Colonic mucosa (tissue), 4 donors: Measurements from ENCODE around the gene SPATS2L. TPM values are rescaled to one million over a fixed set of nuclear protein-coding genes. Genes with fewer than 3 reads are reported as not detected.

Experiments used
- DNase-seq: peaks from one replicate; pipeline ENCODE4 v3.0.0-alpha.2; 2020
- H3K27ac ChIP-seq: fragments of 200-600 bp; one replicate; pipeline ENCODE4 v1.8.0; 2021
- H3K27me3 ChIP-seq: fragments of 200-600 bp; one replicate; pipeline ENCODE4 v1.8.0; 2021
- H3K36me3 ChIP-seq: fragments of 200-600 bp; one replicate; pipeline ENCODE4 v1.8.0; 2021
- H3K4me1 ChIP-seq: fragments of 200-600 bp; one replicate; pipeline ENCODE4 v1.8.0; 2021; ENCODE audit warnings: mild to moderate bottlenecking
- H3K4me3 ChIP-seq: fragments of 200-600 bp; one replicate; pipeline ENCODE4 v1.8.0; 2021
- H3K9ac ChIP-seq, 2 donors: one replicate each; pipeline ENCODE4 v1.7.0; 2013; ENCODE audit warnings: control low read depth in 2 of 2, low read depth in 2 of 2, low read length in 2 of 2
- H3K9me3 ChIP-seq: fragments of 200-600 bp; one replicate; pipeline ENCODE4 v1.8.0; 2021
- CTCF ChIP-seq: fragments of 200-600 bp; IDR thresholded peaks from one replicate; pipeline ENCODE4 v1.8.0; 2022; ENCODE audit warnings: antibody characterized with exemption, mild to moderate bottlenecking
- intact Hi-C: fragments of 100-400 bp; cut with DNase I; formaldehyde crosslinking; loops from one replicate; pipeline ENCODE4 v1.14.1; 2022
- total RNA-seq, 2 donors: library from RNA; stranded (reverse); fragmentation: NEBNext Ultra II Directional in 1 of 2; extraction: Animal tissue kit (Norgen Biotek cat#: 25700) in 1 of 2; gene quantifications; one replicate each; pipeline ENCODE4 v1.2.1, GENCODE V29; 2021
- donor health status: healthy.
- donor health status: DM: no; HTN: no; CAD: no.
- donor health status: DM: no; HTN: no; CAD: no.

The SPATS2L gene
- total RNA-seq, 2 donors from 2014 or later: 151 to 187 TPM

- Histone ChIP-seq H3K4me1 (no peaks in the 10 kb centered on the region), H3K27me3 (no peaks in the 10 kb centered on the region), H3K9ac (no peak overlapping the region), H3K9me3 (no peaks in the 10 kb centered on the region), H3K4me3 (no peak overlapping the region), H3K27ac (no peak overlapping the region), H3K36me3 (no peaks in the 10 kb centered on the region)
- intact Hi-C loops: no loop called here
- no peak for DNase-seq
- TF ChIP-seq CTCF: no peak
Measured at GRCh38 chr2:200492656-200493055, 186.2 kb downstream of the SPATS2L start.

- H3K4me1 ChIP-seq: no peaks in the 10 kb centered on the region
- H3K4me3 ChIP-seq: no peak overlapping the region
- no peaks in the 10 kb centered on the region for H3K9me3 ChIP-seq
- no peak for DNase-seq
- no peaks in the 10 kb centered on the region for H3K27me3 ChIP-seq
- H3K27ac ChIP-seq: no peak overlapping the region
- TF ChIP-seq CTCF: no peak
- H3K9ac ChIP-seq: no peak overlapping the region
- intact Hi-C loops: no loop called here
- H3K36me3 ChIP-seq: no peaks in the 10 kb centered on the region
Measured at GRCh38 chr2:200494048-200494447, 187.6 kb downstream of the SPATS2L start.

GRCh38 chr2:200496696-200497095 is 190.2 kb downstream of the SPATS2L start:
- no peak overlapping the region for H3K27ac ChIP-seq
- H3K4me3 ChIP-seq: no peak overlapping the region
- TF ChIP-seq CTCF: no peak
- no peaks in the 10 kb centered on the region for H3K9me3 ChIP-seq
- DNase-seq: no peak
- intact Hi-C loops: no loop called here
- no peaks in the 10 kb centered on the region for H3K4me1 ChIP-seq
- no peaks in the 10 kb centered on the region for H3K27me3 ChIP-seq
- H3K36me3 ChIP-seq: no peaks in the 10 kb centered on the region
- no peak overlapping the region for H3K9ac ChIP-seq

- no peak for DNase-seq
- H3K4me3 ChIP-seq: no peak overlapping the region
- intact Hi-C loops: no loop called here
- H3K27me3 ChIP-seq: no peaks in the 10 kb centered on the region
- no peaks in the 10 kb centered on the region for H3K4me1 ChIP-seq
- H3K36me3 ChIP-seq: no peaks in the 10 kb centered on the region
- no peak overlapping the region for H3K27ac ChIP-seq
- H3K9ac ChIP-seq: no peak overlapping the region
- no peaks in the 10 kb centered on the region for H3K9me3 ChIP-seq
- TF ChIP-seq CTCF: no peak
Measured at GRCh38 chr2:200498402-200499162, 192.1 kb downstream of the SPATS2L start.

- intact Hi-C loops: no loop called here
- DNase-seq: no peak
- H3K4me1 ChIP-seq: no peaks in the 10 kb centered on the region
- H3K27me3 ChIP-seq: no peaks in the 10 kb centered on the region
- H3K27ac ChIP-seq: no peak overlapping the region
- no peak overlapping the region for H3K9ac ChIP-seq
- H3K36me3 ChIP-seq: no peaks in the 10 kb centered on the region
- no peak overlapping the region for H3K4me3 ChIP-seq
- H3K9me3 ChIP-seq: no peaks in the 10 kb centered on the region
- no peak for TF ChIP-seq CTCF
Measured at GRCh38 chr2:200502196-200502595, 195.7 kb downstream of the SPATS2L start.
